Endothelial cell of umbilical vein (primary cell): Measurements from ENCODE around the gene NTN1. TPM values are rescaled to one million over a fixed set of nuclear protein-coding genes. Genes with fewer than 3 reads are reported as not detected.

Source experiments
- BruUV-seq: library from RNA; stranded (reverse); fragments of 400-500 nt; replicated peaks from 2 replicates; lab custom pipeline; 2021; lab: Mats Ljungman, UMichigan
- CTCF ChIA-PET: fragments of 300-600, 350-600 bp; sonication (Branson Sonifier 250); formaldehyde crosslinking; loops from one replicate; lab custom pipeline; 2021; ENCODE audit warnings: antibody characterized with exemption, inconsistent platforms; lab: Charles Lee
- POLR2A ChIA-PET: fragments of 300-600, 350-600 bp; sonication (Branson Sonifier 250); formaldehyde crosslinking; loops from one replicate; lab custom pipeline; 2021; ENCODE audit warnings: antibody characterized with exemption, inconsistent platforms; lab: Charles Lee
- DNase-seq: peaks from one replicate; pipeline ENCODE4 v3.0.0-alpha.2; 2011; ENCODE audit warnings: low read depth, low spot score
- FAIRE-seq: peaks from 2 replicates; lab custom pipeline; 2011; peaks lifted over from hg19 to GRCh38; lab: Jason Lieb, UNC
- H2AFZ ChIP-seq: 2 replicates; pipeline ENCODE4 v1.6.0; 2012; ENCODE audit warnings: low read depth, low read length, control low read depth, inconsistent platforms
- H3K27ac ChIP-seq: 2 replicates; pipeline ENCODE4 v1.5.1; 2011; ENCODE audit warnings: low read depth, mild to moderate bottlenecking, control low read depth, low read length, moderate library complexity; ENCODE audit not compliant: insufficient read depth
- H3K27me3 ChIP-seq, 2 experiments: 2 replicates each; pipeline versions ENCODE4 v1.6.0 to v1.6.1; 2011; ENCODE audit warnings: low read length in 2 of 2, mixed read lengths in 1 of 2; ENCODE audit not compliant: control insufficient read depth in 2 of 2, insufficient read depth in 2 of 2
- H3K36me3 ChIP-seq, 2 experiments: 2 replicates in 1 of 2; 3 replicates in 1 of 2; pipeline ENCODE4 v1.5.1; 2011; ENCODE audit warnings: low read length in 2 of 2, mild to moderate bottlenecking in 1 of 2, moderate library complexity in 1 of 2; ENCODE audit not compliant: control insufficient read depth in 2 of 2, insufficient read depth in 2 of 2; ENCODE audit errors: extremely low read depth in 1 of 2
- H3K4me1 ChIP-seq: 3 replicates; pipeline ENCODE4 v1.5.1; 2011; ENCODE audit warnings: mild to moderate bottlenecking, low read length; ENCODE audit not compliant: control insufficient read depth, insufficient read depth; ENCODE audit errors: extremely low read depth
- H3K4me2 ChIP-seq: 2 replicates; pipeline ENCODE4 v1.6.1; 2011; ENCODE audit warnings: low read length, control low read depth, mixed read lengths; ENCODE audit not compliant: insufficient read depth
- H3K4me3 ChIP-seq, 3 experiments: fragments of 200-600 bp in 1 of 3; sonication (generic), shearing (Covaris generic) in 1 of 3; replicated peaks in 1 of 3; 2 replicates each; pipeline ENCODE4 v1.5.1; 2011 to 2016; ENCODE audit warnings: control low read depth in 3 of 3, low read length in 3 of 3, mild to moderate bottlenecking in 2 of 3, inconsistent platforms in 1 of 3, low read depth in 1 of 3, moderate library complexity in 1 of 3; ENCODE audit not compliant: insufficient read depth in 1 of 3
- H3K79me2 ChIP-seq: 2 replicates; pipeline ENCODE4 v1.6.0; 2012; ENCODE audit warnings: low read length, inconsistent platforms; ENCODE audit not compliant: control insufficient read depth, insufficient read depth
- H3K9ac ChIP-seq: replicated peaks from 2 replicates; pipeline ENCODE3; 2011; ENCODE audit warnings: low read length, control low read depth; ENCODE audit not compliant: insufficient read depth; ENCODE audit errors: extremely low read depth
- H3K9me1 ChIP-seq: replicated peaks from 3 replicates; pipeline ENCODE4 v1.6.0; 2011; ENCODE audit warnings: mild to moderate bottlenecking, low read length; ENCODE audit not compliant: control insufficient read depth, insufficient read depth; ENCODE audit errors: extremely low read depth
- H3K9me3 ChIP-seq: replicated peaks from 2 replicates; pipeline ENCODE4 v1.5.1; 2012; ENCODE audit warnings: low read length, inconsistent platforms; ENCODE audit not compliant: control insufficient read depth, insufficient read depth
- H4K20me1 ChIP-seq: replicated peaks from 2 replicates; pipeline ENCODE3; 2011; ENCODE audit warnings: mild to moderate bottlenecking, low read length; ENCODE audit not compliant: control insufficient read depth, insufficient read depth; ENCODE audit errors: extremely low read depth
- CTCF ChIP-seq, 2 donors: IDR thresholded peaks; 1 replicate in 1 of 2; 2 replicates in 1 of 2; pipeline ENCODE4 v1.5.1; 2011; ENCODE audit warnings: low read length in 2 of 2, mild to moderate bottlenecking in 2 of 2, moderate library complexity in 2 of 2, control low read depth in 1 of 2, inconsistent platforms in 1 of 2, low read depth in 1 of 2; ENCODE audit not compliant: insufficient read depth in 1 of 2; ENCODE audit errors: extremely low read depth in 1 of 2
- EZH2 ChIP-seq: IDR thresholded peaks from 2 replicates; pipeline ENCODE4 v1.6.1; 2012; ENCODE audit warnings: borderline replicate concordance, low read depth, mild to moderate bottlenecking, moderate library complexity, low read length, inconsistent platforms; ENCODE audit not compliant: severe bottlenecking
- FOS ChIP-seq: IDR thresholded peaks from 2 replicates; pipeline ENCODE4 v1.6.1; 2011; ENCODE audit warnings: mild to moderate bottlenecking, low read length, moderate library complexity, borderline replicate concordance; ENCODE audit not compliant: insufficient read depth
- GATA2 ChIP-seq: IDR thresholded peaks from 2 replicates; pipeline ENCODE4 v1.7.0; 2011; ENCODE audit warnings: low read depth, mild to moderate bottlenecking, moderate library complexity, mixed read lengths, low read length; ENCODE audit not compliant: insufficient read length, insufficient read depth
- JUN ChIP-seq: IDR thresholded peaks from 2 replicates; pipeline ENCODE4 v1.6.1; 2011; ENCODE audit warnings: borderline replicate concordance, low read depth; ENCODE audit not compliant: insufficient read length, insufficient read depth
- MYC ChIP-seq: IDR thresholded peaks from one replicate; pipeline ENCODE4 v1.6.1; 2011; ENCODE audit warnings: mild to moderate bottlenecking, low read depth, low read length
- POLR2A ChIP-seq: IDR thresholded peaks from 2 replicates; pipeline ENCODE4 v1.6.1; 2012; ENCODE audit warnings: low read depth, mild to moderate bottlenecking, control low read depth, low read length
- POLR2AphosphoS5 ChIP-seq: IDR thresholded peaks from 2 replicates; pipeline ENCODE4 v1.6.1; 2012; ENCODE audit warnings: low read depth, mild to moderate bottlenecking, control low read depth, low read length, moderate library complexity; ENCODE audit not compliant: insufficient read depth
- dilution Hi-C: fragments of 300-500 bp; cut with MboI; formaldehyde crosslinking; loops from one replicate; pipeline ENCODE4 v1.15.0; 2019; ENCODE audit warnings: low sequenced_read_pairs; ENCODE audit not compliant: extremely low pct_ligation_motif_present
- intact Hi-C: fragments of 100-400 bp; cut with micrococcal nuclease; formaldehyde crosslinking; loops from one replicate; pipeline ENCODE4 v1.10.0; 2022
- polyA plus RNA-seq, 4 experiments: library from polyadenylated mRNA; depleted of rRNA in 3 of 4; stranded (reverse) in 3 of 4; unstranded in 1 of 4; fragments of >200 nt; gene quantifications; 2 replicates each; pipeline versions ENCODE4 v1.2.1 to v1.2.3, GENCODE V29; 2011 to 2012; ENCODE audit warnings: missing spikeins in 1 of 4
- total RNA-seq: library from RNA; stranded (reverse); gene quantifications from 2 replicates; pipeline ENCODE4 v1.2.3, GENCODE V29; 2021
- TF ChIP-seq, protein P1 (sequence below): IDR thresholded peaks from 2 replicates; pipeline ENCODE4 v1.6.1; 2011; ENCODE audit not compliant: insufficient read depth, insufficient read length

NTN1 gene
- total and polyA plus RNA-seq, 2 donors (not counting 3 experiments of a cell fraction or from before 2014, with no cell fraction given) = 0.10 to 0.18 TPM

DNA sequence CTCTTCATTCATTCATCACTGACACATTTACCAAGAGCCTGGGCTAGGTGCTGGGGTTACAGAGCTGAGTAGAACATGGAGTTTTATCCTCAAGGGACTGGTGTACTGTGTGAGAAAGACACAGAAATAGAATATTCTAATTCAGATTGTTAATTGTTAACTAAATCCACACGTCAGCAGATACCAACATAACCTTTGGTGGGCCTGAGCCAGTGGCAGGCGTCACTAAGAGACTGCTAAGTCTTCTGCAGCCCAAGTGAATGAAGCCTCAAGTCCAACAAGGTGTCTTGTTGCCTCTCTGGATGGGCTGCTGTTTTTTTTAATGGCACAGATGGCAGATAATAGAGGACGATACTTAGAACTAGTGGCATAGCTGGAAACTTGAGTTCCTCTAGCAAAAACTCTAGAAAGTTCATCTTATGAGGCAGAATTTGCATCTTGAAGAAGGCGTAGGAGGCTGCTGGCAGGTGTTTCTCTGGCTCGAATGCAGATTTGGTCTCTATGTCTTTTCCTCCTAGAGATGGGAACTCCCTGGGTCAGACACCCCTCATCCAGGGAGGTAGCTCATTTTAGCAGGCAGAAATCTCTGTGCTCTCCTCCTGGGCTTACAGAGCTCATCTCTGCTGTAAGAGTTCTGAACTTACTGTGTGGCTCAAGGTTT, 179.5 kb downstream of the NTN1 start:
- H2AFZ ChIP-seq = no peak overlapping the region
- H3K36me3 ChIP-seq = no peaks in the 10 kb centered on the region
- ChIA-PET POLR2A (no interaction called here), CTCF (no interaction called here)
- dilution Hi-C loops = no loop called here
- H3K27me3 ChIP-seq = no peaks in the 10 kb centered on the region
- no peaks in the 10 kb centered on the region for H3K79me2 ChIP-seq
- no peaks in the 10 kb centered on the region for H3K9me1 ChIP-seq
- no peak overlapping the region for H3K4me2 ChIP-seq
- H3K9ac ChIP-seq = no peak overlapping the region
- H3K4me3 ChIP-seq = no peak overlapping the region
- no peaks in the 10 kb centered on the region for H3K4me1 ChIP-seq
- H3K27ac ChIP-seq = no peak overlapping the region
- no peaks in the 10 kb centered on the region for H3K9me3 ChIP-seq
- DNase-seq (no peak), FAIRE-seq (no peak)
- no peaks in the 10 kb centered on the region for H4K20me1 ChIP-seq
- intact Hi-C loops = loop anchor here (10.0 kb wide), 1 partner anchor 56 kb away; no protein-coding TSS in a partner anchor
- TF ChIP-seq MYC (no peak), GATA2 (no peak), JUN (no peak), EZH2 (no peak), POLR2A (no peak), CTCF (IDR thresholded peaks at IDR 0.05; ENCODE audit: extremely low read depth in 1 of 2, insufficient read depth in 1 of 2, low read depth in 1 of 2, low read length in 2 of 2) (no peak), POLR2AphosphoS5 (no peak), FOS (no peak)
- TF ChIP-seq, protein P1, sequence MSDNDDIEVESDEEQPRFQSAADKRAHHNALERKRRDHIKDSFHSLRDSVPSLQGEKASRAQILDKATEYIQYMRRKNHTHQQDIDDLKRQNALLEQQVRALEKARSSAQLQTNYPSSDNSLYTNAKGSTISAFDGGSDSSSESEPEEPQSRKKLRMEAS = no peak
- BruUV-seq = no TSS peak
